ENCODE measurements around the gene PLA2G2D. TPM values are rescaled to one million over a fixed set of nuclear protein-coding genes. Genes with fewer than 3 reads are reported as not detected.
A peak's percentile ranks its signal among the peaks of the same experiment; 100 is the strongest.

PLA2G2D gene
- total and polyA plus RNA-seq, 2 donors, result not detected

DNA sequence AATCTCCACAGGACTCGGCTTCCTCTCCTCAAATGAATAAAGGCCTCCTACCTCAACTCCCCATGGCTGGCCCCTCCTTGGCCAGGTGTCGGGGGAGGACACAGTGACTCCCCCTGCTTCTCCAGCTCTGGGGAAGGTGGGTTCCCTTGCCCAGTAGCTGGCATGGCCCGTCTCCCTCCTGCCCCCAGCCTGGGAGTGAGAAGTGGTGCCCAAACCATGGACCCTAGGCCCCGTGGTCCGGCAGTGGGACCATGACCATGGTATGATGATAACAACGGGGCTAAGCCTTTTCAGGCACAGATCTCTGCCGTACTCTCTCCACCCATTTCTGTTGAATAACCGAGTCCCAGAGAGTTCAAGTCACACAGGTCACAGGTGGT lies 31.0 kb upstream of the PLA2G2D start:
- no peak for DNase-seq (ENCODE audit: extremely low spot score)
- Histone ChIP-seq H3K4me3 (ENCODE audit: low read depth, low read length) (no peak overlapping the region), H3K27ac (ENCODE audit: low read depth) (no peak overlapping the region), H3K4me1 (ENCODE audit: insufficient read depth) (no peaks in the 10 kb centered on the region), H3K36me3 (ENCODE audit: insufficient read depth) (no peaks in the 10 kb centered on the region)
- 91% methylated on average over 8 of the region's 8 CpGs for WGBS

- DNase-seq (ENCODE audit: extremely low spot score), result no peak
- Histone ChIP-seq H3K4me1 (ENCODE audit: insufficient read depth) (no peaks in the 10 kb centered on the region), H3K36me3 (ENCODE audit: insufficient read depth) (no peaks in the 10 kb centered on the region), H3K4me3 (ENCODE audit: low read depth, low read length) (no peak overlapping the region), H3K27ac (ENCODE audit: low read depth) (no peak overlapping the region)
- 85% methylated on average over 27 of the region's 27 CpGs for WGBS
These were observed 30.4 kb upstream of the PLA2G2D start for GRCh38 chr1:20149601-20150325.

DNA sequence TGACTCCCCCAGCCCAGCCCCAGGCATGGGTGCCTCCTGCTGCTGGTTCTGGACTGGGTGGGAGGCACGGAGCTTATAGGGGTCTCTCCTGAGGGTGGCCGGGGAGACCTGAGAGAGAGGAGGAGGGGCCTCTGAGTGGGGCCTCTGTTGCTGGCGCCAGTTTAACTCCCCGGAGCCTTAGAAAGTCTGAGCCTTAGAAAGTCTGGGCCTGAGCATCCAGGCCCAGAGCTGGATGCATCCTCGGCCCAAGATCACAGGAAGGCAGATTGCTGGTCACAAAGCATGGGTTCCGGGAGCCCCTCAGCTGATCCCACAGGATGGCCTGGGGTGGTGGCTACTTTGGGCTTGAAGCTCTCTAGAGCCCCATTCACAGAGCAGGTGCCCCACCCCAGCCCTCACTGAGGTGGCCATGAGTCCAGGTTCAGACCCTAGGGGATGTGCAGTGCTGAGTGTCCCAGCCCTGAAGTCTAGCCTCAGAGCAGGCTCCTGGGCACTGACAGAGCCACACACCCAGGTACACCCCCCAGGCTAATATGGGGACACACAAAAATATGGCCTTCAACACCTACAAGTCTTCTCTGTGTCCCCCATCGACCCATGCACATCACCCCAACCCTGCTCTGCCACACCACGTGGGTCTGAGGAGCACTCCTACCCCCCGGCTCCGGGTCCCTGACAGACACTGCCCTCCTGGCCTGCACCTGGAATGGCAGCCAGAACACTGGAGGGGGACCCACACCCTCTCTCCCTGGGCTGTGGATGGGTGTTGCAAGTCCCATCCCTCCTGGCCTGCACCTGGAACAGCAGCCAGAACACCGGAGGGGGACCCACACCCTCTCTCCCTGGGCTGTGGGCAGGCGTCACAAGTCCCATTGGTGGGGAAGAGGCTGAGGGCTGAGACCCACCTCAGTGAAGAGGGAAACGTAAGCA lies 29.5 kb upstream of the PLA2G2D start:
- Histone ChIP-seq H3K27ac (ENCODE audit: low read depth) (no peak overlapping the region), H3K36me3 (ENCODE audit: insufficient read depth) (no peaks in the 10 kb centered on the region), H3K4me3 (ENCODE audit: low read depth, low read length) (no peak overlapping the region), H3K4me1 (ENCODE audit: insufficient read depth) (no peaks in the 10 kb centered on the region)
- 84% methylated on average over 13 of the region's 13 CpGs for WGBS
- DNase-seq (ENCODE audit: extremely low spot score), result no peak

DNA sequence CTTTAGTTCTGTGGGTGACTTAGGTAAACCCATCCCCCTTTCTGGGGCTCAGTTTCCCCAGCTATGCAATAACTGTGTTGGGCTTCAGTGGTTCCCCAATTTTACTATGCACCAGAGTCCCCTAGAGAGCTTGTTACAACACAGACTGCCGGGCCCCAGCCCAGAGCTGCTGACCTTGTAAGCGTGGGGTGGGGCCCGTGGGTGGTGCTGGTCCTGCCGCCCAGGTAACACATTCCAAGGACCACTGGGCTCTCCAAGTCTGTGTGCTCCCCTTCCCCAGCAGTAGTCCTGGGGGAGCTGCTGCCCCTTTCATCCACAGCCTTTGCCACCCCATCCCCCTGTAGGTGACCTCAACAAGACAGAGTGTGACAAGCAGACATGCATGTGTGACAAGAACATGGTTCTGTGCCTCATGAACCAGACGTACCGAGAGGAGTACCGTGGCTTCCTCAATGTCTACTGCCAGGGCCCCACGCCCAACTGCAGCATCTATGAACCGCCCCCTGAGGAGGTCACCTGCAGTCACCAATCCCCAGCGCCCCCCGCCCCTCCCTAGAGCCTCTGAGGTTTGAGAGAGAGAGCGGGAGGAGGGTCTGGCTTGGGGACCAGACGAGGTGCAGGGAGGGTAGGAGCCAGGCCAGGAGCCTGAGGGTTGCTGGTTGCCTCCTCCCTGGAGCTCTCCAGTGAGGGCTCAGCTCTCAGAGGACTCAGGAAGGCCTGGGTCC lies 28.7 kb upstream of the PLA2G2D start:
- Histone ChIP-seq H3K4me1 (ENCODE audit: insufficient read depth) (no peaks in the 10 kb centered on the region), H3K27ac (ENCODE audit: low read depth) (no peak overlapping the region), H3K36me3 (ENCODE audit: insufficient read depth) (no peaks in the 10 kb centered on the region), H3K4me3 (ENCODE audit: low read depth, low read length) (no peak overlapping the region)
- WGBS, result 82% methylated on average over 13 of the region's 13 CpGs
- no peak for DNase-seq (ENCODE audit: extremely low spot score)

- Histone ChIP-seq H3K4me1 (ENCODE audit: insufficient read depth) (no peaks in the 10 kb centered on the region), H3K27ac (ENCODE audit: low read depth) (no peak overlapping the region), H3K4me3 (ENCODE audit: low read depth, low read length) (no peak overlapping the region), H3K36me3 (ENCODE audit: insufficient read depth) (no peaks in the 10 kb centered on the region)
- DNase-seq (ENCODE audit: extremely low spot score), result no peak
- WGBS, result 71% methylated on average over 13 of the region's 13 CpGs
These were observed 24.6 kb upstream of the PLA2G2D start for GRCh38 chr1:20143734-20144565.

- H3K4me3 ChIP-seq (ENCODE audit: low read depth, low read length), result no peak overlapping the region
- no peak overlapping the region for H3K27ac ChIP-seq (ENCODE audit: low read depth)
- no peaks in the 10 kb centered on the region for H3K36me3 ChIP-seq (ENCODE audit: insufficient read depth)
- WGBS, result 92% methylated on average over 8 of the region's 8 CpGs
- DNase-seq (ENCODE audit: extremely low spot score), result no peak
- no peaks in the 10 kb centered on the region for H3K4me1 ChIP-seq (ENCODE audit: insufficient read depth)
These were observed 24.0 kb upstream of the PLA2G2D start for GRCh38 chr1:20143318-20143717.

- no peak for DNase-seq (ENCODE audit: extremely low spot score)
- H3K4me3 ChIP-seq (ENCODE audit: low read depth, low read length), result no peak overlapping the region
- no peaks in the 10 kb centered on the region for H3K4me1 ChIP-seq (ENCODE audit: insufficient read depth)
- H3K36me3 ChIP-seq (ENCODE audit: insufficient read depth), result no peaks in the 10 kb centered on the region
- 87% methylated on average over 13 of the region's 13 CpGs for WGBS
- H3K27ac ChIP-seq (ENCODE audit: low read depth), result no peak overlapping the region
These were observed 22.8 kb upstream of the PLA2G2D start for GRCh38 chr1:20142001-20142710.

DNA sequence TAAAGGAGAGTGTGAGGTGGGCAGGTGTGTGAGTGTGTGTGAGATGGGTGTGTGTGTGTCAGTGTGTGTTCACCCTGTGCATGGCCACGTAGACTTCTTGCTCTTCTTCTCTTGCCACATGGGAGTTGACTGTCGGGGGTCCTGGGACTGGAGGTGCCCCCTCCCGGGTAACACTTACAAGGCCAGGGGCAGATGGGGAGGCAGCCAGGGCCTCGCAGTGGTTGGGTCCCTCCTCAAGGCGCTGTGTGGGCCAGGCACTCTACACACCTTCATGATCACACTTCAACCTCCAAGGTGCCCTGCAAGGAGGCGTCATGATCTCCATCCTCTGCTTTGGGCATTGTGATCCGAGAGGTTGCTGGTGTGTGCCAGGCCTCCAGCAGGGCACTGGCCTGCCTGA lies 22.1 kb upstream of the PLA2G2D start:
- Histone ChIP-seq H3K4me3 (ENCODE audit: low read depth, low read length) (no peak overlapping the region), H3K36me3 (ENCODE audit: insufficient read depth) (no peaks in the 10 kb centered on the region), H3K27ac (ENCODE audit: low read depth) (no peak overlapping the region), H3K4me1 (ENCODE audit: insufficient read depth) (no peaks in the 10 kb centered on the region)
- WGBS, result 92% methylated on average over 7 of the region's 7 CpGs
- DNase-seq (ENCODE audit: extremely low spot score), result no peak

GRCh38 chr1:20141001-20141400 lies 21.7 kb upstream of the PLA2G2D start:
- no peaks in the 10 kb centered on the region for H3K4me1 ChIP-seq (ENCODE audit: insufficient read depth)
- 79% methylated on average over 9 of the region's 9 CpGs for WGBS
- DNase-seq (ENCODE audit: extremely low spot score), result no peak
- H3K27ac ChIP-seq (ENCODE audit: low read depth), result no peak overlapping the region
- no peaks in the 10 kb centered on the region for H3K36me3 ChIP-seq (ENCODE audit: insufficient read depth)
- H3K4me3 ChIP-seq (ENCODE audit: low read depth, low read length), result no peak overlapping the region

GRCh38 chr1:20139776-20140612 lies 20.7 kb upstream of the PLA2G2D start:
- Histone ChIP-seq H3K36me3 (ENCODE audit: insufficient read depth) (no peaks in the 10 kb centered on the region), H3K27ac (ENCODE audit: low read depth) (no peak overlapping the region), H3K4me1 (ENCODE audit: insufficient read depth) (no peaks in the 10 kb centered on the region), H3K4me3 (ENCODE audit: low read depth, low read length) (no peak overlapping the region)
- whole genome bisulfite sequencing, result 73% methylated on average over 13 of the region's 13 CpGs
- DNase-seq (ENCODE audit: extremely low spot score), result no peak

DNA sequence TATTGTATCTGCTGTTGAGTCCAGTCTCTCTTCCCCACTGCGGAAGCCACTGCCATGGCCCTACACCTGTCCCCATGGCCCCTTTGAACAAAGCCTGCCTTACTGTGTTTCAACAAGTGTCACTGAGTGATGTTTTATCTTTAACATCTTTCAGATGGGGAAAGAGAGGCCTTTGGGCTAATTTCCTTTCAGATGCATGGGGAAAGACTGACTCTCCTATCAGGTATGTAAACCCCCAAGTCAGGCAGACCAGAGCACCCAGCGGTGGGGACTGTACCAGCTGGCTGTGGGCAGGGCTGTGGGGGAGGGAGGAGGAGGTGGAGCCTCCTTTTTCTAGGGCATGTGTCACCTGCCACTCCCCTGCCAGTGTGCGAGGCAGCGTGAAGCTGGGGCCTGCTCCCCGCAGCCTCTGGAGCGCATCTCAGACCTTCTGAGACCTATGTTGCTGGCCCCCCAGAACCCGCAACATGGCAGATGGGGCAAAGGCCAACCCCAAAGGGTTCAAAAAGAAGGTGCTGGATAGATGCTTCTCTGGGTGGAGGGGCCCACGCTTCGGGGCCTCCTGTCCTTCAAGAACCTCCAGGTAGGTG lies 19.7 kb upstream of the PLA2G2D start, which contains the start of gene PLA2G2F:
Gene PLA2G2F (plus strand): TSS at position 363 of the 590 bp plus-strand sequence. CDS start 105 bp downstream, at position 468.
- WGBS, result 90% methylated on average over 9 of the region's 9 CpGs
- DNase-seq (ENCODE audit: extremely low spot score), result no peak
- Histone ChIP-seq H3K4me1 (ENCODE audit: insufficient read depth) (no peaks in the 10 kb centered on the region), H3K4me3 (ENCODE audit: low read depth, low read length) (no peak within 1 kb of the TSS), H3K36me3 (ENCODE audit: insufficient read depth) (no peaks in the 10 kb centered on the region), H3K27ac (ENCODE audit: low read depth) (peak within 1 kb of the TSS; percentile 33)
